ENCODE results near the gene ADCY7. TPM values are rescaled to one million over a fixed set of nuclear protein-coding genes. Genes with fewer than 3 reads are reported as not detected.

Gene ADCY7
- total and polyA plus RNA-seq, 2 experiments from 2014 or later = 3.9 to 4.4 TPM

- Histone ChIP-seq H3K27ac (no peak overlapping the region), H3K4me2 (no peak overlapping the region), H3K4me1 (ENCODE audit: insufficient read depth) (peaks cover 2% of the 10 kb centered on the region), H3K9me2 (replicated peaks; ENCODE audit: insufficient read depth) (no peaks in the 10 kb centered on the region), H3K79me2 (no peaks in the 10 kb centered on the region), H3K27me3 (no peaks in the 10 kb centered on the region), H2AFZ (no peak overlapping the region), H3K36me3 (replicated peaks; ENCODE audit: insufficient read depth, low read depth) (no peaks in the 10 kb centered on the region), H4K20me1 (ENCODE audit: insufficient read depth, poor library complexity, severe bottlenecking) (no peaks in the 10 kb centered on the region), H3K4me3 (no peak overlapping the region), H3K9me3 (ENCODE audit: low read depth) (no peaks in the 10 kb centered on the region)
- WGBS (ENCODE audit: low lambda C conversion rate, missing lambda C conversion rate) = 100% methylated on average over 3 of the region's 3 CpGs
- no peak for DNase-seq (ENCODE audit: low spot score)
- no peak for TF ChIP-seq EZH2phosphoT487 (IDR thresholded peaks at IDR 0.05; ENCODE audit: low read depth, severe bottlenecking, unreplicated experiment)
Observed at GRCh38 chr16:50286681-50287080, 20.3 kb downstream of the ADCY7 start.

- Histone ChIP-seq H3K4me2 (no peak overlapping the region), H4K20me1 (ENCODE audit: insufficient read depth, poor library complexity, severe bottlenecking) (no peaks in the 10 kb centered on the region), H2AFZ (no peak overlapping the region), H3K9me3 (ENCODE audit: low read depth) (no peaks in the 10 kb centered on the region), H3K27ac (no peak overlapping the region), H3K27me3 (no peaks in the 10 kb centered on the region), H3K79me2 (no peaks in the 10 kb centered on the region), H3K9me2 (replicated peaks; ENCODE audit: insufficient read depth) (no peaks in the 10 kb centered on the region), H3K36me3 (replicated peaks; ENCODE audit: insufficient read depth, low read depth) (no peaks in the 10 kb centered on the region), H3K4me1 (ENCODE audit: insufficient read depth) (no peaks in the 10 kb centered on the region), H3K4me3 (no peak overlapping the region)
- 93% methylated on average over 17 of the region's 17 CpGs for WGBS (ENCODE audit: low lambda C conversion rate, missing lambda C conversion rate)
- DNase-seq (ENCODE audit: low spot score) = no peak
- no peak for TF ChIP-seq EZH2phosphoT487 (IDR thresholded peaks at IDR 0.05; ENCODE audit: low read depth, severe bottlenecking, unreplicated experiment)
Observed at GRCh38 chr16:50288026-50288425, 21.7 kb downstream of the ADCY7 start.

GRCh38 chr16:50288920-50289319, 22.6 kb downstream of the ADCY7 start:
- TF ChIP-seq EZH2 (IDR thresholded peaks at IDR 0.05; ENCODE audit: borderline replicate concordance) (no peak), EZH2phosphoT487 (IDR thresholded peaks at IDR 0.05; ENCODE audit: low read depth, severe bottlenecking, unreplicated experiment) (no peak), CTCF (IDR thresholded peaks at IDR 0.05; ENCODE audit: poor library complexity) (no peak)
- 77% methylated on average over 3 of the region's 3 CpGs for WGBS (ENCODE audit: low lambda C conversion rate, missing lambda C conversion rate)
- DNase-seq (ENCODE audit: low spot score) = no peak

GRCh38 chr16:50289950-50290764, 23.8 kb downstream of the ADCY7 start:
- DNase-seq (ENCODE audit: low spot score) = no peak
- H3K79me2 ChIP-seq = no peaks in the 10 kb centered on the region
- WGBS (ENCODE audit: low lambda C conversion rate, missing lambda C conversion rate) = 90% methylated on average over 30 of the region's 30 CpGs
- no peaks in the 10 kb centered on the region for H3K36me3 ChIP-seq (replicated peaks; ENCODE audit: insufficient read depth, low read depth)
- H3K27ac ChIP-seq = no peak overlapping the region
- TF ChIP-seq CTCF (IDR thresholded peaks at IDR 0.05; ENCODE audit: poor library complexity) (no peak), EZH2phosphoT487 (IDR thresholded peaks at IDR 0.05; ENCODE audit: low read depth, severe bottlenecking, unreplicated experiment) (no peak), EZH2 (IDR thresholded peaks at IDR 0.05; ENCODE audit: borderline replicate concordance) (no peak)
- no peak overlapping the region for H2AFZ ChIP-seq
- no peaks in the 10 kb centered on the region for H3K4me1 ChIP-seq (ENCODE audit: insufficient read depth)
- no peaks in the 10 kb centered on the region for H3K27me3 ChIP-seq
- H3K9me3 ChIP-seq (ENCODE audit: low read depth) = no peaks in the 10 kb centered on the region
- no peaks in the 10 kb centered on the region for H4K20me1 ChIP-seq (ENCODE audit: insufficient read depth, poor library complexity, severe bottlenecking)
- no peak overlapping the region for H3K4me3 ChIP-seq
- no peak overlapping the region for H3K4me2 ChIP-seq
- H3K9me2 ChIP-seq (replicated peaks; ENCODE audit: insufficient read depth) = no peaks in the 10 kb centered on the region

More at GRCh38 chr16:50288920-50289319, 22.6 kb downstream of the ADCY7 start:
- Histone ChIP-seq H3K4me3 (no peak overlapping the region), H3K27ac (no peak overlapping the region), H4K20me1 (ENCODE audit: insufficient read depth, poor library complexity, severe bottlenecking) (no peaks in the 10 kb centered on the region), H3K9me3 (ENCODE audit: low read depth) (no peaks in the 10 kb centered on the region), H3K4me2 (no peak overlapping the region), H3K9me2 (replicated peaks; ENCODE audit: insufficient read depth) (no peaks in the 10 kb centered on the region), H3K27me3 (no peaks in the 10 kb centered on the region), H3K36me3 (replicated peaks; ENCODE audit: insufficient read depth, low read depth) (no peaks in the 10 kb centered on the region), H2AFZ (no peak overlapping the region), H3K4me1 (ENCODE audit: insufficient read depth) (no peaks in the 10 kb centered on the region), H3K79me2 (no peaks in the 10 kb centered on the region)
